ENCODE results near the gene TPR.
"Not testable (repeated sequence)": the region's sequence is repeated elsewhere in the genome, so short reads cannot be mapped to it uniquely, and the experiment has no call there.

The TPR gene

GRCh38 chr1:186392711-186393110, 17.7 kb upstream of the TPR start:
- not testable (repeated sequence) for H3K4me3 ChIP-seq (ENCODE audit: low read depth, low read length); H3K4me1 ChIP-seq (ENCODE audit: control insufficient read depth, insufficient read depth, low read length); H3K9me3 ChIP-seq (ENCODE audit: control insufficient read depth, insufficient read depth, low read depth, low read length); H3K9ac ChIP-seq (ENCODE audit: low read length); H3K27me3 ChIP-seq (ENCODE audit: control insufficient read depth, insufficient read depth, low read length); H3K27ac ChIP-seq (ENCODE audit: low read depth, low read length)
- peaks cover 87% of the 10 kb centered on the region for H3K36me3 ChIP-seq (ENCODE audit: control insufficient read depth, insufficient read depth, low read length)

DNA sequence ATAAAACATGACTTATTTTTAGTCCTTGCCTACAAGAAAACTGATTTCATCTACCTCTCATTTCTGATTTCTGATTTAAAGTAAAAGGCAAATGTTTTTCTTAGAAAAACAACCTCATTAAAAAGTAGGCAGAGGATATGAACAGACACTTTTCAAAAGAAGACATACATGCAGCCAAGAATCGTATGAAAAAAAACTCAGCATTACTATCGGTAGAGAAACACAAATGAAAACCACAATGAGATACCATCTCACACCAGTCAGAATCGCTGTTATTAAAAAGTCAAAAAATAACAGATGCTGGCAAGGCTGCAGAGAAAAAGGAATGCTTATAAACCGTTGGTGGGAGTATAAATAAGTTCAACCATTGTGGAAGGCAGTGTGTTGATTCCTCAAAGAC, 16.8 kb upstream of the TPR start:
- peaks cover 79% of the 10 kb centered on the region for H3K36me3 ChIP-seq (ENCODE audit: control insufficient read depth, insufficient read depth, low read length)
- no peak overlapping the region for H3K4me3 ChIP-seq (ENCODE audit: low read depth, low read length)
- no peaks in the 10 kb centered on the region for H3K4me1 ChIP-seq (ENCODE audit: control insufficient read depth, insufficient read depth, low read length)
- no peaks in the 10 kb centered on the region for H3K9me3 ChIP-seq (ENCODE audit: control insufficient read depth, insufficient read depth, low read depth, low read length)
- H3K27ac ChIP-seq (ENCODE audit: low read depth, low read length): no peak overlapping the region
- H3K27me3 ChIP-seq (ENCODE audit: control insufficient read depth, insufficient read depth, low read length): no peaks in the 10 kb centered on the region
- no peak overlapping the region for H3K9ac ChIP-seq (ENCODE audit: low read length)

DNA sequence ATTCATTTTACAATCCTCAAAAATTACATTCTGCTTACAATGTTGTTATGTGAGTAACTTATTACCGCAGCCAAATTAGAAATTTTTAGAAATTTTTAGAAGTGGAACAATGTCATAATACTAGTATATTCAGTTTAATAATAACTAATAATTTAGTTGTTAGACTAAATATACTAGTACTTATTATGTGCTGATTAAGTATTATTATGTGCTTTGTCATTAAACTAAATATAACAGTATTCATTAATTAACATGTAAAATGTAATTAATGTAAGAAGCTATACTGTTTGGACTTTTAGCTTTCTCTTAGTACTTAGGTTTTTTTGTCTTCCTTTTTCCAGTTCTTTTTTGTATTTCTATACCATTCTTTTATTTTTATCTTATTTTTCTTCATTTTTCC, 15.9 kb upstream of the TPR start:
- Histone ChIP-seq H3K9ac (ENCODE audit: low read length) (no peak overlapping the region), H3K4me3 (ENCODE audit: low read depth, low read length) (no peak overlapping the region), H3K9me3 (ENCODE audit: control insufficient read depth, insufficient read depth, low read depth, low read length) (no peaks in the 10 kb centered on the region), H3K36me3 (ENCODE audit: control insufficient read depth, insufficient read depth, low read length) (peaks cover 77% of the 10 kb centered on the region), H3K4me1 (ENCODE audit: control insufficient read depth, insufficient read depth, low read length) (no peaks in the 10 kb centered on the region), H3K27ac (ENCODE audit: low read depth, low read length) (no peak overlapping the region), H3K27me3 (ENCODE audit: control insufficient read depth, insufficient read depth, low read length) (no peaks in the 10 kb centered on the region)

DNA sequence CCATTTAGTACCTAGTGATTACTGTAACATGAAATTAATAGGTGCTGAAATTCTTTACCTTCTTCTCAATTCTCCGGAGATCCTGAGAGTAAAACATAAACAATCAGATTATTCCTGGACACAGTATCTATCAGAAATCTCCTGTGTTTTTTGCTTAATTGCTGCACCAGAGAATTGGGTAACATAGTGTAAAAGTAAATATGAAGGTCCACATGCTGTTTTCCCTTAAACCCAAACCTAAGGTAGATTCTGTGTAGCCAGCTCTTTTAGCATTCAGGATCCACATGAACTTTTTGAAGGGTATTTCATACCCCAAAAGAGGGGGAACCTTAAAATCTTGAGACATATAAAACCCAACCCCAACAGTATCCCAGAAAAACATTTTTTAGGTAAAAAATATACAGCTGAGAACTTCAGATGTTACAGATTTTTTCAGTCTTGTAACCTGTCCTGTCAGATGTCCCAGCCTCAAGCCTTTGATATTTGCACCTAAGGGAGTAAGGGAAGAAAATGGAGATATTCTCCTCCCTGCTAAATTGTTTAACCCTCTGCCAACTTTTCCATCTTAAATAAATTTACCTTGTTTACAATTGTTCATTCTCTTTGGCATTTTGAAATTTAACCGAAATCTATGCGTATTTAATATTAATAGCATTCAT, 11.8 kb upstream of the TPR start:
- Histone ChIP-seq H3K27ac (ENCODE audit: low read depth, low read length) (no peak overlapping the region), H3K4me3 (ENCODE audit: low read depth, low read length) (no peak overlapping the region), H3K27me3 (ENCODE audit: control insufficient read depth, insufficient read depth, low read length) (no peaks in the 10 kb centered on the region), H3K4me1 (ENCODE audit: control insufficient read depth, insufficient read depth, low read length) (no peaks in the 10 kb centered on the region), H3K9ac (ENCODE audit: low read length) (no peak overlapping the region), H3K9me3 (ENCODE audit: control insufficient read depth, insufficient read depth, low read depth, low read length) (no peaks in the 10 kb centered on the region), H3K36me3 (ENCODE audit: control insufficient read depth, insufficient read depth, low read length) (peaks cover 76% of the 10 kb centered on the region)

- H3K36me3 ChIP-seq (ENCODE audit: control insufficient read depth, insufficient read depth, low read length): peaks cover 36% of the 10 kb centered on the region
- no peaks in the 10 kb centered on the region for H3K9me3 ChIP-seq (ENCODE audit: control insufficient read depth, insufficient read depth, low read depth, low read length)
- H3K27ac ChIP-seq (ENCODE audit: low read depth, low read length): peak overlapping the region; percentile 78; the same call in 1 of the 2 replicates
- H3K27me3 ChIP-seq (ENCODE audit: control insufficient read depth, insufficient read depth, low read length): no peaks in the 10 kb centered on the region
- H3K4me3 ChIP-seq (ENCODE audit: low read depth, low read length): peak overlapping the region; percentile 92
- peak overlapping the region; percentile 85 for H3K9ac ChIP-seq (ENCODE audit: low read length)
- H3K4me1 ChIP-seq (ENCODE audit: control insufficient read depth, insufficient read depth, low read length): no peaks in the 10 kb centered on the region
Measured at GRCh38 chr1:186375929-186376319, 871 bp upstream of the TPR start.

- H3K36me3 ChIP-seq (ENCODE audit: control insufficient read depth, insufficient read depth, low read length): peaks cover 37% of the 10 kb centered on the region
- H3K4me1 ChIP-seq (ENCODE audit: control insufficient read depth, insufficient read depth, low read length): no peaks in the 10 kb centered on the region
- peak overlapping the region; percentile 57; the same call in 1 of the 2 replicates for H3K27ac ChIP-seq (ENCODE audit: low read depth, low read length)
- H3K27me3 ChIP-seq (ENCODE audit: control insufficient read depth, insufficient read depth, low read length): no peaks in the 10 kb centered on the region
- no peaks in the 10 kb centered on the region for H3K9me3 ChIP-seq (ENCODE audit: control insufficient read depth, insufficient read depth, low read depth, low read length)
- peak overlapping the region; percentile 92 for H3K4me3 ChIP-seq (ENCODE audit: low read depth, low read length)
- H3K9ac ChIP-seq (ENCODE audit: low read length): peak overlapping the region; percentile 85
Measured at GRCh38 chr1:186374303-186375151, 526 bp downstream of the TPR start.

DNA sequence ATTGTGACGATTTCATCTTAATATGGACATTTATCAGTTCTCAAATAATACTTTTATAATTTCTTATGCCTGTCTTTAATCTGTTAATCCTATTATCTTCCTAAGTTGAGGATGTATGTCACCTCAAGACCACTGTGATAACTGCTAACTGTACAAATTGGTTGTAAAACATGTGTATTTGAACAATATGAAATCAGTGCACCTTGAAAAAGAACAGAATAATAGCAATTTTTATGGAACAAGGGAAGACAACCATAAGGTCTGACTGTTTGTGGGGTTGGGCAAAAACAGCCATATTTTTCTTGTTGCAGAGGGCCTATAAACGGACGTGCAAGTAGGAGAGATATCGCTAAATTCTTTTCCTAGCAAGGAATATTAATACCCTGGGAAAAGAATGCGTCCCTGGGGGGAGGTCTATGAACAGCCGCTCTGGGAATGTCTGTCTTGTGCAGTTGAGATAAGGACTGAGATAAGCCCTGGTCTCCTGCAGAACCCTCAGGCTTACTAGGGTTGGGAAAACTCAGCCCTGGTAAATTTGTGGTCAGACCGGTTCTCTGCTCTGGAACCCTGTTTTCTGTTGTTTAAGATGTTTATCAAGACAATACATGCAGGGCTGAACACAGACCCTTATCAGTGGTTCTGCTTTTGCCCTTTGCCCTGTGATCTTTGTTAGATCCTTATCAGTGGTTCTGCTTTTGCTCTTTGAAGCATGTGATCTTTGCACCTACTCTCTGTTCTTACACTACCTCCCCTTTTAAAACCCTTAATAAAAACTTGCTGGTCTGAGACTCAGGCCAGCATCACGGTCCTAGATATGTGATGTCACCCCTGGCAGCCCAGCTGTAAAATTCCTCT, 27.0 kb downstream of the TPR start:
- not testable (repeated sequence) for H3K9me3 ChIP-seq (ENCODE audit: control insufficient read depth, insufficient read depth, low read depth, low read length); H3K9ac ChIP-seq (ENCODE audit: low read length); H3K27me3 ChIP-seq (ENCODE audit: control insufficient read depth, insufficient read depth, low read length); H3K4me1 ChIP-seq (ENCODE audit: control insufficient read depth, insufficient read depth, low read length); H3K27ac ChIP-seq (ENCODE audit: low read depth, low read length); H3K4me3 ChIP-seq (ENCODE audit: low read depth, low read length)
- peaks cover 94% of the 10 kb centered on the region for H3K36me3 ChIP-seq (ENCODE audit: control insufficient read depth, insufficient read depth, low read length)

DNA sequence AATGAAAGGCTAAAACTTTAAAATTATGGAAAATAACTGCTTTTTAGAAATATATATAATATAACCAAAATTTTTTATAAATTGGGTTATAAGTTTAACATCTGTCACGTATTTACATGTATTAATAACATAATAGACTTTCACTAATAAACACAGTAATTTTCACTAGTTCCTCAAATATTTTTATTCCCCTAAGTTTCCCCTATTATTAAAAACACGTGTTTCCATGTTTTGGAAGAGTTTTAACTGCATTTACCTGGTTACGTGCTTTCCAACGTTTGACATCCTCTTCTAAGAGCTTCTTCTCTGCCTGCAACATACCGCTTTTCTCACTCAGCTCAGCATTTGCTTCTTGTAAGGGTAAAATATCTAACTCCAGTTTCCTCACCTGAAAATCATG, 34.3 kb downstream of the TPR start:
- no peaks in the 10 kb centered on the region for H3K27me3 ChIP-seq (ENCODE audit: control insufficient read depth, insufficient read depth, low read length)
- no peaks in the 10 kb centered on the region for H3K9me3 ChIP-seq (ENCODE audit: control insufficient read depth, insufficient read depth, low read depth, low read length)
- H3K4me1 ChIP-seq (ENCODE audit: control insufficient read depth, insufficient read depth, low read length): no peaks in the 10 kb centered on the region
- no peak overlapping the region for H3K27ac ChIP-seq (ENCODE audit: low read depth, low read length)
- no peak overlapping the region for H3K4me3 ChIP-seq (ENCODE audit: low read depth, low read length)
- H3K9ac ChIP-seq (ENCODE audit: low read length): no peak overlapping the region
- H3K36me3 ChIP-seq (ENCODE audit: control insufficient read depth, insufficient read depth, low read length): peaks cover 96% of the 10 kb centered on the region

GRCh38 chr1:186337554-186337953, 37.5 kb downstream of the TPR start:
- Histone ChIP-seq H3K27me3 (ENCODE audit: control insufficient read depth, insufficient read depth, low read length) (no peaks in the 10 kb centered on the region), H3K4me3 (ENCODE audit: low read depth, low read length) (no peak overlapping the region), H3K36me3 (ENCODE audit: control insufficient read depth, insufficient read depth, low read length) (peaks cover 96% of the 10 kb centered on the region), H3K4me1 (ENCODE audit: control insufficient read depth, insufficient read depth, low read length) (no peaks in the 10 kb centered on the region), H3K9ac (ENCODE audit: low read length) (no peak overlapping the region), H3K27ac (ENCODE audit: low read depth, low read length) (no peak overlapping the region), H3K9me3 (ENCODE audit: control insufficient read depth, insufficient read depth, low read depth, low read length) (no peaks in the 10 kb centered on the region)

DNA sequence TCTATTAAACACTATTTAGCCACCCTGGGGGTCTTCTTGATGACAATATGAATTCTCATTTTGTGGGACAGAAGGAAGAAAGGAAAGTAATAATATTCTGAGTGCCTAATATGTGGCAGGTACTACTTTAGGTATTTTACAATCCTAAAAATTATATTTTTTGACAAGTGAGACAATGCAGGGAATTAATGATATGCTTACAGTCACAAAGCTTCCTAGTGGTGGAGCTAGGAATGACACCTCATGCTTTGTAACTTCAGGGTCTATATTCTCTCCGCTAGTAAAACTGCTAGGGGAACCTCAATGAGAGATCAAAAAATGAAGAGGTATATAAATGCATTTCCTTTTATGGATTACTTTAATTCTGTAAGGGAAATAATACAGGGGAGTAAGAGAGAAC, 44.3 kb downstream of the TPR start:
- no peak overlapping the region for H3K27ac ChIP-seq (ENCODE audit: low read depth, low read length)
- no peak overlapping the region for H3K9ac ChIP-seq (ENCODE audit: low read length)
- H3K27me3 ChIP-seq (ENCODE audit: control insufficient read depth, insufficient read depth, low read length): no peaks in the 10 kb centered on the region
- H3K4me1 ChIP-seq (ENCODE audit: control insufficient read depth, insufficient read depth, low read length): no peaks in the 10 kb centered on the region
- no peaks in the 10 kb centered on the region for H3K9me3 ChIP-seq (ENCODE audit: control insufficient read depth, insufficient read depth, low read depth, low read length)
- H3K36me3 ChIP-seq (ENCODE audit: control insufficient read depth, insufficient read depth, low read length): peaks cover 87% of the 10 kb centered on the region
- no peak overlapping the region for H3K4me3 ChIP-seq (ENCODE audit: low read depth, low read length)

- H3K4me3 ChIP-seq (ENCODE audit: low read depth, low read length): no peak overlapping the region
- no peaks in the 10 kb centered on the region for H3K9me3 ChIP-seq (ENCODE audit: control insufficient read depth, insufficient read depth, low read depth, low read length)
- H3K27me3 ChIP-seq (ENCODE audit: control insufficient read depth, insufficient read depth, low read length): no peaks in the 10 kb centered on the region
- peaks cover 85% of the 10 kb centered on the region for H3K36me3 ChIP-seq (ENCODE audit: control insufficient read depth, insufficient read depth, low read length)
- no peaks in the 10 kb centered on the region for H3K4me1 ChIP-seq (ENCODE audit: control insufficient read depth, insufficient read depth, low read length)
- H3K9ac ChIP-seq (ENCODE audit: low read length): no peak overlapping the region
- H3K27ac ChIP-seq (ENCODE audit: low read depth, low read length): no peak overlapping the region
Measured at GRCh38 chr1:186327331-186327730, 47.7 kb downstream of the TPR start.
